ENCODE measurements around the gene MPRIP.
"Not testable (repeated sequence)": the region's sequence is repeated elsewhere in the genome, so short reads cannot be mapped to it uniquely, and the experiment has no call there.

The MPRIP gene

DNA sequence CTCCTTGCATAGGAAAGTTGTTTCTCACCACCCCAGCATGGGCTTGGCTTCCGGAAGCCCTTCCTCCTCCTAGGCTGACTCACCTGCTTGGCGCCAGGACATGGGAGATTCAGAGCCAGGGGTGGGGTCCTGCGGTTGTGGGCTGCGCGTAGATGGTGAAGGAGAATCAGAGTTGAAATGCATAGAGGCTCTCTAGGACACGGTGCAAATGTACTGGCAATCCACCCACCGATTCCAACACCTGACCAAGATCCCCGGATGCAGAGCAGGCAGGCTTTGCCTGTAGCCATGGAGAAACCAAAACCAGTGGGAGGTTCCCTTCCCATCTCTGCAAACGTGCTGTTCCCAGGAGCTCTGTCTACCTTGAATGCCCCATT, 27.5 kb upstream of the MPRIP start:
- not testable (repeated sequence) for DNase-seq

DNA sequence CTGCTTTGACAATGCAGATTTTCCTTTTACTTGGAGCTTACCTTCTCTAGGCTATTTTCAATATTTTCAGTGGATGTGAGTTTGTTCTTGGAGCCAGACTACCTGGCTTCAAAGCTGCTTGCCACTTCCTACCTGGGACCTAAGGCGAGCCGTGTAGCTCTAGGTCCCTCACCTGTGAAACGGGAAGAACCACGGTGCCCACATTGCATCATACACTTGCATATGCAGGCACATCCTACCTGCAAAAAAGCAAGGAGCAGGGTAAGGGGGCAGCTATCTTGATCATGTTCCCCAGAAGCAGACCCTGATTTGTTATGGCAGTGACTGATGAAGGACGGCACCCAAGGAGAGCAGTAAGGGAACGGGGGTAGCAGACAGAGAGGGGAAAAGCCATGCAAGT, 27.0 kb upstream of the MPRIP start:
- no peak for DNase-seq

DNA sequence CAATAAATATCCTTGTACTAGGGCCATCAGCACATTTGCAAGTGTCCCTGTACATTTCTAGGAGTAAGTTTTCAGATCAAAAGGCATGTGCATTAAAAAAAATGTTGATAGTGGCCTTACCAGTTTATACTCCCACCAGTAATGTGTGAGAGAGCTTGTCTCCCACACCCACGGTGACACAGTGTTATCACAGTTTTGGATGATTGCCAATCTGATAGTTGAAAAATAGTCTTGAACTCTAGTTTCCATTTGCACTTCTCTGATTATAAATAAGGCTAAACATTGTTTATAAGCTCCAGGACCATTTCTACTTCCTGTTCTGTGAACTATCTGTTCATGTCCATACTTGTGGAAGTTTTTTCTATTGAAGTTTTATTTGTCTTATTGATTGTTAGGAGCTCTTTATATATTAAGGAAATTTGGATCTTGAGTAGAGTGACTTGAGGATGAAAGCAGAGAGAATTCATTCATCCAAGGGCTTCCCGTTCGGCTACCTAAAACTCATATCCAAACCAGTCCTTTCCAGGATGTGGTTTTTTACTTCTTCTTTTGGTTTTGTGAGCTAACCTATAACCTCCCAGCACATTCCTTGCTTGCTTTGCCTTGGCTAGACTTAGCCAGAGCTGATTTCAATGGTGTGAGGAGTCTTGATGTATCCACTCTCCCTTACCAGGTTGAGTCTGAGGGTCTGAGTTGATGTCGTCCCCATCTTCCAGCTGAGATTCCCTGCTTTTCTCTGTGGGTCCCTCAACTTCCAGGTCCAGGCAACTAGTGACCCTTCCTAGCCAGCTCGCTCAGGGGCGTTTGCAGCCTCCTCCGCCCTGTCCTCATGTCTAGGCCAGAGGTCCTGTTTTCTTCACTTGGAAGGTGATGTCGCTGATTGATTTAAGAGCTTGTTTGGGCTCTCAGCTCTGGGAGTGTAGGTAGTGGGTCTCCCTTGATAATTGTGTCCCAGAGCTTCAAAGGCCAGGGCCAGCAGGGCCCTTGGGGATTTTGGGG, 25.8 kb upstream of the MPRIP start:
- not testable (repeated sequence) for DNase-seq

DNA sequence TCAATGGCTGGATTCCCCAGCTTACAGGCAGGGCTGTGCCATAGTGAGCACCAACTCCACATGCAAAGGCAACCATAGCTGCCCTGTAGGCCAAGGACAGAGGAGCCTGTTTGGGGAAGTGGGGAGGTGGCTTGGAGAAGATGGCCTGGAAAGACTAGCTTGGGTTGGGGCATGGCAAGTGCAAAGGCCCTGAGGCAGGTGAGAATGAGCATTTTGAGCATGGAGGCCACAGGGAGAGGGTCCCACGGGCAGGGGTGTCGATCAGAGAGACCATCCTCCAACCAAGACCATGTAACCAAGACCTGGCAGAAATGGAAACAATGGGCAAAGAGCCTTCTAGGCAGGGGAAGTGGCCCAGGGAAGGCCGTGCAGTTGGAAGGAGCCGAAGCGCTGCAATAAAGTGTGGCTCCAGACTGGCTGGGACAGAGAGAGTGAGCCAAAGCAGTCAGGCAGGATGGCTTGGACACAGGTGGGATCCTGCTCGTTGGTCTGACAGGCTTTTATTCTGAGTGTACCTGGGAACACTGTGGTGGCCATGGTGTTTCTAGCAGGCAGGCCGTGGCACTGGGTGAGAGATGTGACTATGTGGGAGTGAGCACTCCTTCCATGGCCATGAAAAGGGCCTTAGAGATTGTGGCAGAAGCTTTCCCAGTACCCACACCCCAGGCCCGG, 24.8 kb upstream of the MPRIP start:
- no peak for DNase-seq

DNA sequence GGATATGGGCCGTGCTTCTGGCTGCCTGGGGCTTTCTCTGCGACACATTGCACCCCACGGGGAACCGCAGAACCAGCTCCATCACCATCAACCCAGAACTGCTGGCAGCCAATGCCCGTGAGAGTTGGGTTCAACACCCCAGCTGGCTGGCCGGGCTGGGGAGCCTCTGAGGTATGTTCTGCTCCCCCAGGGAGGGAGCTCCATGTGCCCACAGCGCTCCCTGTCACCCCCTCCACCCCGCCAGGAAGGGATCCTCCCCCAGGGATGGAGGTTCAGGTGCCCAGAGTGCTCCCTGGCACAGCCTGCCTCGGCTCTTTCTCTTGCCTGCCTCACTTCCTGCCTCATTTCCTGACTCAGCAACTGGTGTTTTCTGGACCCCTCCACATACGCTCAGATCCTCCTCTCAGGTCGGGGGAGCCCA, 24.2 kb upstream of the MPRIP start:
- DNase-seq: no peak

DNA sequence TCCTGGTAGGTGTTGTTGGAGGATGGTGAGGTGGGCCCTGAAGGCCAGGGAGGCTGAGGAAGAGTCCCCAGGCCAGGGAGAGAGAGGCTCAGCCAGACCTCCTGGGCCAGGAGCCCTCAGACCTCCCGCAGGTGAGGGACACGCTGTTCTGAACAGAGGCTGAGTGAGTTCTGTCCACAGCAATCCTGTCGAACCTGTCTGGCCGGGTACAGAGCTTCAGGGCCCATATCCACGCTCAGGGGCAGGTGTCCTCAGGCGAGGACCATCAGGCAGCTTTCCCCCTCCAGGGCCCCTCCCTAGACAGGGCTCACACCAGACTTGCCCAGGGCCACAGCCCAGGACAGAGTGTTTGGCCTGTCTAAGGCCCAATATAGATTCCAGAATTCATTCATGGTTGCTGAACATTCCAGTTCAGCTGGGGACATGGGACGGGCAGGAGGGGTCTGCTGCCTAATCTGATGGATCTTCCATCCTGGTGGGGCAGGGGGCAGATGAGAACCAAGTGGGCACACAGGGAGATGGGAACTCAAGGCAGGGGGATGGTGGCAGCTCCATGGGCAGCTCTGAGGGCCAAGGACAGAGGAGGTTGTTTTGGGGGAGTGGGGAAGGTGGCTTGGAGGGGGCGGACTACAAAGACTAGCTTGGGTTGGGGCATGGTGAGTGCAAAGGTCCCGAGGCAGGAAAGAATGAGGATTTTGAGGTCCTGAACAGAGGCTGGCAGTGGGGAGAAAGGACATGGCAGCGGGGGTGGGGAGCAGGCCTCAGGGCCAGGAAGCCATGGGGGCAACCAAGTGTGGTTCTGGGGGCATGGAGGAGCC, 23.4 kb upstream of the MPRIP start:
- no peak for DNase-seq

DNA sequence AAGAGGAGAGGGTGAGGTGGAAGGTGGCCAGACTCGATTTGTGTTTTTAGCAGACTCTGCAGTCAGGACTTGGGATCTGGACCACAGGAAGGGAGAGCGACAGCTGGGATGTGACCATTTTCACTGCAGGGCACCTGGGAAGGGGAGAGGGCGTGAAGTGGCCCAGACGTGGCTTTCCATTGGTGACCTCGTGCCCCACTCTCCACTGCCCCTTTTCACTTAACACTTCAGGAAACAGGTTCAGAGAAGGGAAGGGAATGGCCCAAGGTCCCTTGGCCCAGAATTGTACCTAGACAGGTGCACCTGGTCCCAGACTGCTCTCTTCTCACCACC, 22.9 kb upstream of the MPRIP start:
- no peak for DNase-seq

DNA sequence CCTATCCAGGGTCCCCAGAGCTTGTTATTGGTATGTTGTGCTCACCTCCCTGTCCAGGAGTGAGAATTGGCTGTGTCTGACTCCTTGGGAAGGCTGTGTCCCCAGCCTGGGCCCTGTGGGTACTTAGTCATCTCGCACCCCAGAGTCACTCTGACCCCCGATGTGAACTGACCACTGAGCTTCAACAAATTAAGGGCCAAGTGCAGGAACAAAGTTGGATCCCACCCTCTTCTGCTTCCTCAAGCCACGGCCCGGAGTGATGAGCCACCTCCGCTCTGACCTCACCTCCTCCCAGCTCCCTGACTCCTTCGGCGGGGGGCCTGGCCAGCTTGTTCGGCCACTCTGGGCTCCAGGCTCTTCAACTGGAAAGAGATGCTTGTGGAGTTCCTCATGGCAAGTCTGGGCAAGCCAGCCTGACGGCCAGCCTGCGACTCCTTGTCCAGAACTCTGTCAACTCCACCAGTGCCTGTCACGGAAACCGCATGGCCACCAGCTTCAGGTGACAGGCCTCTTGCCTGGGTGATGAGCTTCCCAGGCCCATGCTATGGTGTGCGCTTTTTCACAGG, 22.3 kb upstream of the MPRIP start:
- DNase-seq: no peak

DNA sequence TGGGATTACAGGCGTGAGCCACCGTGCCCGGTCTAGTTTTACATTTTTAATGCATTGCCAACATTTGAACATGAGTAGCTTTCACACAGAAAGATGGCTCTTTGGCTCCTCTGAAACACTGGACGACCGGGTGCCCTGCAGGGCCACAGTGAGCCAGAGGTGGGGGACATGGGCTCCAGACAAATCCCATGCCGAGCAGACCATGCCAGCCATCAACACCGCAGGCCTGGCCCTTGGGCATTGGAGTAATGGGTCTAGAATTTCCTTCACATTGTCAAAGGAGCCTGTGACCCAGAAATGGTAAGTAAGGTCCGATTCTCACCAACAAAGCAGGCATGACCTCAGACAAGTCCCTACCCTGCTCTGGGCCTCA, 21.4 kb upstream of the MPRIP start:
- no peak for DNase-seq

DNA sequence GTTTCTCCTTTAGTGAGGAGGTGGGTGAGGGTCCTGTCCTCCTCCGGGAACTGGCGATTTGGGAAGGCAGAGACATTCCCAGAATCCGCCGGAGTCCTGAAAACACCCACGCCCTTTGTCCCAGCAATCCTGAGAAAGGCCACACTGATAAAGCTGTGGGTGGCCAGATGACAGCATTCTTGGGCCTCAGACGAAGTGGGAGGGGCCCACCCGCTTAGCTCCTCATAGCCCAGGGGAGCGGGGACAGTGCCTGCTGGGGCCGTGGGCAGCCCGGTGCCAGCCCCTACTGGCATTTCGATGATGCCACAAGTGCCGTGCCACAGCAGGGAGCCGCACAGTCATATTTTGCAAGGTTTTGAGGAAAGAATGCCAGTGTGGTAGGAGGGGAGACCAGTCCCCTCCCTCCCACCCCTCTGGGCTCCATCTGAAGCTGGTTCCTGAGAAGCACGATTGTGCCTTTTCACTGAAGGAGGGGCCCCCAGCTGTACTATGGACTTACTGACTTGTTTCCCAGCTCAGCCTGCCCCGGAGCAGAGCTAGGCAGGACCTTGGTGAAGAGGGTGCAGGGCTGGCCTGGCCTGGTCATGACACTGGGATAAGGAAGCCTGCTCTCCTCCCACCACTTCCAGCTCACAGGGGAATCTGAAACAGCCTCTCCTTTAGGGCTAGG, 20.9 kb upstream of the MPRIP start:
- DNase-seq: peak; percentile 62

DNA sequence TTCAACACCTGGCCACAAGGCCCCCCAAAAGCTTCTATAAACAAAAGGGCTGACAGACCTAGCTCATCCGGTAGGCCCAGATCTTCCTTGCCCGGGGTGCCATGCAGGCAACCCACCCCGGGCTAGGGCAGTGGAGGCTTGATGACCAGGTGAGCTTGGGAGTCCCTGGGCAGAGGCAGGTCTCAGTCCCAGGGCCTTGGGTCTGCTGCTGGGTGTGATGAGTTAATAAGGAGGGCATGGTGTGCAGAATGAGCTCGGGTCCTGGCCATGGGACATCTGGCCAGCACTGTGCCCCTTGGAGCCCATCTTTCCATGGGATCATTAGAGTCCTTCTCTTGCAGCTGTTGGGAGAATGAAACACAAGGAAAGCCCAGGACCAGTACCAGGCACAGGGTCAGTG, 20.2 kb upstream of the MPRIP start:
- no peak for DNase-seq

DNA sequence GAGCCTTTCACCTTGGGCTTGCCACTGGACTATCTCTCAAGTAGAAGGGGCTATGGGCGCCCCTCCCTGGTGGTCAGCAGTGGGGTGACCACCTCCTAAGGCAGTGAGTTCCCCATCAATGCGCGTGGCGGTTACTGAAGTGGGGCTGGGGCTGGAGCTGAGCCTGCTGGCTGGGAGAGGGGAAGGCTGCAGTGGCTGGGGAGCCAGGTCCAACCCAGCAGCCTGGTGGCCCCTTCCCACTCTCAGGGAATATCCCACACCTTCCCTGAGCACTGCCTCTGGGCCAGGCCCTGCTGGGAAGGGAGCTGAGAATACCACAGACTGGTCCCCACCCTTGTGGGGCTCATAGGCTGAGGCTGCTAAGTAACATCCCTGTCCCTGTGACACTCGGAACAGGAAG, 19.8 kb upstream of the MPRIP start:
- no peak for DNase-seq

DNA sequence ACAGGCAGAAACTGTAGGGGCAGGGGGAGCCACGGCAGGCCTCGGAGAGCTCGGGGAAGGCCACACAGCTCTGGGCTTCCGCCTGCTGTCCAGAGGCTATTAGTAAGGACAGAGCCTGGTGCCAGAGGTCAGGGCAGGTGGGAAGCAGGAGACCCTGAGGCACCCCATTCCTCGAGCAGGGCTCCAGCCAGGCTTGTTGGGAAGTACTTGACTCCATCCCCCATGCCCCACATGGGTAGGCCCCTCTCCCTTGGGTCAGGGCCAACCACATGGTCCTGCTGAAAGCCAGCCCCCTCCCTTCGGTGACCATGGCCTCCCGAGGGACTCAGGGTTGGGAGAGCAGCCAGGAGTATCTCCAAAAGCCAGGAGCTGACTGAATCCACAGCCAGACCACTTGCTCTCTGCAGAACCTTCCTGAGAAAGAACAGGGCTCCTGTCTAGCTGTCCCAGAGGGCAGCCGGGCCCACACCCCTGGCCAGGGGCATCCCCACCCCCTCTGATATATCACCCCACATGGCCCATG, 17.4 kb upstream of the MPRIP start:
- DNase-seq: no peak

DNA sequence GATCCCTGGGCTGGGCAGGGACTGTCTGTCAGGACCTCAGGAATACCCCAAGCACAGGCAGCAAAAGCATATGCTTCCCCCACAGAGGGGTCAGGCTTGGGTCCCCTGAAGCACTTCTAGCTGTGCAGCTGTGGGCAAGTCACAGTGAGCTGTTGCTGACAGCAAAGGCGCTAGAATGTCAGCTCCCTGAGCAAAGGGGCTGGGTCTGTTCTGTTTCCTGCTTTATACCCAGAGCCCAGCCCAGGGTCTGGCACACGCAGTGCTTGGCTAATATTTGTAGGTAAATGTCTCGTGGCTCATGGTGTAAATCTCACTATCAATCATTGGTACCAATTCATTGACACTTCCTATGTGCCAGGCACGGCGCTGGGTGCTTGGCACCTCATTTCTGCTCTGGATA, 16.6 kb upstream of the MPRIP start:
- no peak for DNase-seq

DNA sequence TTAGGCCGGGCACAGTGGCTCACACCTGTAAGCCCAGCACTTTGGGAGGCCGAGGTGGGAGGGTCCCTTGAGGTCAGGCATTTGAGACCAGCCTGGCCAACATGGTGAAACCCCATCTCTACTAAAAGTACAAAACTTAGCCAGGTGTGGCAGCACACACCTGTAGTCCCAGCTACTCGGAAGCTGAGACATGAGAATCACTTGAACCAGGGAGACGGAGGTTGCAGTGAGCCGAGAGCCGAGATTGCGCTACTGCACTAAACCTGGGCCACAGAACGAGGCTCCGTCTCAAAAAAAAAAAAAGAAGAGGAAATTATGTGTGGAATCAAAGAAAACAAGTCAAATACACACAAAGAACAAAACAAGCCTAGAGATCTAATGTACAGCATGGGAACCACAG, 16.1 kb upstream of the MPRIP start:
- DNase-seq: no peak

DNA sequence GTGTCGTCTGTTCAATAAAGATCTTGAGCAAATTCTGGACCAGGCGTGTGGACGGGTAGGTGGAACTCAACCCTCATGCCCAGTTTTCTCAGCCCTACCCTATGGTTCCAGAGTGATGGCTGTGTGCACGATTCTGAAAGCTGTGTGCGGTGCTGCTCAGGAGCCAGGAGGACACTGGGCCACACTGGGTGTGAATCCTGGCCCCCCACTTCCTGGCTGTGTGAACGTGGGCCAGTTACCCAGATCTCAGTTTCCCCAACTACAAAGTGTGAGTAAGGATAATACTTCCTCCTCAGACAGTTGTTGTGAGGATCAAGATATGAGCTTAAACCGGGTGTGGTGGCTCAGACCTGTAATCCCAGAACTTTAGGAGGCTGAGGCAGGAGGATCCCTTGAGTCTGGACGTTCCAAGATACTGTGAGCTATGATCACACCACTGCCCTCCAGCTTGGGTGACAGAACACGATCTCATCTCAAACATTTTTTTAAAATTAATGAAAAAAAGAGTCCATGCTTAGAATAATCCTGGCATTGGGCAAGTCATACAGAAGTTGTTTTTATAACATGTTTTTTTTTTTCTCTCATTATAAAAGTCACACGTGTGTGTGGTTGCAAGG, 14.7 kb upstream of the MPRIP start:
- DNase-seq: no peak

DNA sequence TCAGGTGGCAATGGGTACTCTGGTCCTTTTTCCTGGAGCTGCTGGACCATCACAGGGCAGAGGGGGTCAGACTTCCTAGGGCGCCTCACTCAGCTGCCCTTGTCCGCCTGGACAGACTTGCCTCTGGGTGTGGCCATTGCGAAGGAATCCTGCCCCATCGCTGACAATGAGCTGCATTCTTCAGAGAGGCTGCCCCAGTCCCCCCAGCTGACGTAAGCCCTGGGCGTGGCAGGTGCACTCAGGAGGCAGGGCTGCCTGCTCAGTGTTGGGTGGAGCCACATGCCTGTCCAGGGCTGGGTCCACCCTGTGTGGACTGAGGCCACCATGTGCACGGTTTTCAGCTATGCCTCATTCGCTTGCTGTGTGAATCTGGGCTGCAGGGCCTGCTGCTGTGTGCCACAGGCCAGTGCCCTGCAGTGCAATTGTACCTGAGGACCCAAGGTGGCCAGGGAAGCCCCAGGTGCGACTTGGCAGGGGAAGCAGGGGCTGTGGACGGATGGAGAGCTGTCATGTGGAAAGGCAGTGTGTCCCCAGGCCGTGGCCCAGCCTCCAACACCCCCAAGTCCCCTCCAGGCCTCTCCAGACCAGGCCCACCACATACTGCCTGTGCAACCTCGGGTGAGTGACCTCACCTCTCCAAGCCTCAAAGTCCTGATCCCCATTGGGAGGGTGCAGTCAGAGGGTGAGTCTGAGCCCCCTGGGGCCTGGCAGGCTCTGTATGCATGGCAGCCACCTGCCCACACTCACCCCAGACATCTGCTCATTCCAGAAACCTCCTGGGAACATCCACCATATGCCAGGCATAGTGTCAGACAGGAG, 14.0 kb upstream of the MPRIP start:
- peak; percentile 82 for DNase-seq

DNA sequence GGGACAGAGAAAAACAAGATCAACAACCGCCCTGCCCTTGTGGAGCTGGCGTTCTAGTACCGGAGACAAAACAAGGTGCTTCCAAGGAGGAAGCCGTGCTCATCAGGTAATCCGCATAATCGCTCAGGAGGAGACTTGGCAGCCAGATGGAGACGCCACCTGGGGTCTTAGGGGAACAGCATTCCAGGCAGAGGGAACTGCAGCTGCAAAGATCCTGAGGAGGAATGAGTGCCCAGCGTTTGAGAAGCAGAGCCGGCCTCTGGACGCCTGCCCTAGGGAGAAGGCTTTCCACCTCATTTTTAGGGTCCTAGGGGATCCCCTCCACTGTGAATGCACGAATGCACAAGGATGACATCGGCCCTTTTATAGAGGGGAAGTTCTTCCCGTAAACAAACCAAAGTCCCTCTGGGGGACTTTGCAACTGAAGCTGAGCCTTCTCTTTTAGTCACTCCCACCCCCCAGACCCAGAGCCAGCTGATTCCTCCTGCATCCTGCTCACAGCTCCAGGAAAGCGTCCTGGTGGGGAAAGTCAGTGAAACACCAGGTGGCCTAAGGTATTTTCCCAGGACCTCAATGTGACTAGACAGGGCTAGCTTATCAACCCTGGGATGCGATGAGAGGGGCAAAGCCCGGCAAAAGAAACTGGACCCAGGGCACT, 13.2 kb upstream of the MPRIP start:
- DNase-seq: no peak

DNA sequence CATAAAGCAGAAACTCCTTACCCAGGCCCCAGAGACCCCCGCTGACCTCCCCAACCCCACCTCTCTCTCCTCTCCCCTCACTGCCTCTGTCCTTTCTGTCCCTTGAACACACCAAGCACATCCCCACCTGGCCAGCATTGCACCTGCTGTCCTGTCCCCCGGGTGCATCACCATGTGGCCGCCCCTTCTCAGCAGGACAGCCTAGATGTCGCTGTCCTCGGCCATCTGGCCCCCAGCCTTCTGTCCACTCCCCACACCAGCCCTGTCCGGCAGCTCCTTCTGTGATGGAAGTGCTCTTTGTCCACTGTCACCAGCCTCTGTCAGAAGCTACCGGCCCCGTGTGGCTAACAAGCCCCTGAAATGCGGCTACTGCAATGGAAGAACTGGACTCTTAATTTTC, 12.3 kb upstream of the MPRIP start:
- no peak for DNase-seq

DNA sequence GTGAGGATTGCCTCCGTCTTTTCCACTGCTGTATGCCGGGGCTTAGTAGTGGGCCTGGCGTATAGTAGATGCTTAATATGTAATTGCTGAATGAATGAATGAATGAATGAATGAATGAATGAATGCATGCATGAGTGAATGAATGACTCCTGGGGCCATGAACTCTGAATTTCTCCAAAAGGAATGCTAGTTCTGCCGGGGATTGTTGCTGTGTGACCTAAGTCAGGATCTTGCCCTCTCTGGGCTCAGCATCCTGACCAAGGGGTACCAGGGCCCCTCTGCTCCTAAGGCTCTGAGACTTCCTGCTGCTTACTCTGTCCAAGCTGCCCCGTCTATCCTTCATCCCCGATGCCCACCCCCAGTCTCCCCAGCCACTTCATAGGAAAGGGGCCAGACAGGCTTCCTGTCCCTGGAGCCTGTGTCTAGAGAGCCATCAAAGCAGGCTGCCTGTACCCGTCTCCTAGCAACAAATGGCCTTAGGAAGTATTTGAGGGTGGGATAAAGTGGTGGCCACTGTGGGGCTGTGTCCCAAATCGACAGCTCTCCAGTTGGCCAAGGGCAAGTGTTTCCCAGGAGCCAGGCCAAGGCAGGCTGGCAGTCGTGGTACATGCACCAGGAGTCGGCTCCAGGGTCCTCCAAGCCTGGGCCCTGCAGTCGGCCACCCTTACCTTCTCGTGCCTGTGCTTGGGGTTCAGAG, 11.6 kb upstream of the MPRIP start:
- no peak for DNase-seq

All from T1000 (cell line).